MM.1S (cell line): Measurements from ENCODE around the gene OR4K17.

ENCODE experiments used
- DNase-seq: peaks from one replicate; pipeline ENCODE4 v3.0.0-alpha.2; 2015
- H2AFZ ChIP-seq: fragments of 300-600 bp; sonication (generic); 2 replicates; pipeline ENCODE4 v1.6.0; 2016; ENCODE audit warnings: antibody characterized with exemption, low read length
- H3F3A ChIP-seq: fragments of 300-600 bp; sonication (generic); 2 replicates; pipeline ENCODE4 v1.6.1; 2016; ENCODE audit warnings: mild to moderate bottlenecking, antibody characterized with exemption, low read length, moderate library complexity, mixed read lengths; ENCODE audit not compliant: insufficient read depth
- H3K27ac ChIP-seq: fragments of 300-600 bp; sonication (generic); 2 replicates; pipeline ENCODE4 v1.5.1; 2016; ENCODE audit warnings: mild to moderate bottlenecking, low read length
- H3K27me3 ChIP-seq: fragments of 300-600 bp; sonication (generic); replicated peaks from 2 replicates; pipeline ENCODE4 v1.6.0; 2016; ENCODE audit warnings: low read length; ENCODE audit not compliant: insufficient read depth
- H3K36me3 ChIP-seq: fragments of 300-600 bp; sonication (generic); replicated peaks from 2 replicates; pipeline ENCODE4 v1.6.1; 2016; ENCODE audit warnings: mild to moderate bottlenecking, low read length, mixed read lengths; ENCODE audit not compliant: insufficient read depth
- H3K4me1 ChIP-seq: fragments of 300-600 bp; sonication (generic); 2 replicates; pipeline ENCODE4 v1.6.1; 2016; ENCODE audit warnings: low read length, mixed read lengths
- H3K4me2 ChIP-seq: fragments of 300-600 bp; sonication (generic); 2 replicates; pipeline ENCODE4 v1.6.0; 2016; ENCODE audit warnings: low read depth, low read length
- H3K4me3 ChIP-seq: fragments of 300-600 bp; sonication (generic); 2 replicates; pipeline ENCODE4 v1.5.1; 2016; ENCODE audit warnings: low read length, mixed read lengths
- H3K79me2 ChIP-seq: fragments of 300-600 bp; sonication (generic); 2 replicates; pipeline ENCODE4 v1.6.1; 2016; ENCODE audit warnings: mixed run types, low read length, mixed read lengths
- H3K9ac ChIP-seq: fragments of 300-600 bp; sonication (generic); 2 replicates; pipeline ENCODE4 v1.6.1; 2016; ENCODE audit warnings: low read length, mixed read lengths
- H3K9me2 ChIP-seq: fragments of 300-600 bp; sonication (generic); replicated peaks from 2 replicates; pipeline ENCODE4 v1.6.1; 2016; ENCODE audit warnings: mild to moderate bottlenecking, low read length, mixed read lengths; ENCODE audit not compliant: insufficient read depth
- H3K9me3 ChIP-seq: fragments of 300-600 bp; sonication (generic); replicated peaks from 2 replicates; pipeline ENCODE4 v1.6.1; 2016; ENCODE audit warnings: mild to moderate bottlenecking, low read length, mixed read lengths; ENCODE audit not compliant: insufficient read depth
- H4K20me1 ChIP-seq: fragments of 300-600 bp; sonication (generic); 2 replicates; pipeline ENCODE4 v1.6.1; 2016; ENCODE audit warnings: mild to moderate bottlenecking, low read length, moderate library complexity, mixed read lengths; ENCODE audit not compliant: insufficient read depth
- EZH2 ChIP-seq: fragments of 300-600 bp; sonication (generic); optimal IDR thresholded peaks from 2 replicates; pipeline ENCODE3; 2017; ENCODE audit warnings: low read depth, mild to moderate bottlenecking, antibody characterized with exemption, low read length, mixed read lengths
- EZH2phosphoT487 ChIP-seq: fragments of 300-600 bp; sonication (generic); IDR thresholded peaks from 2 replicates; pipeline ENCODE4 v1.6.1; 2018; ENCODE audit warnings: antibody characterized with exemption, low read length
- TF ChIP-seq, protein P1 (sequence below): fragments of 300-600 bp; sonication (generic); IDR thresholded peaks from 2 replicates; pipeline ENCODE4 v1.5.1; 2016; ENCODE audit warnings: antibody characterized with exemption, low read length, mixed read lengths

OR4K17 gene

GRCh38 chr14:20112321-20112720 is 1.8 kb downstream of the OR4K17 start:
- H2AFZ ChIP-seq: no peak overlapping the region
- H3K9me3 ChIP-seq: no peaks in the 10 kb centered on the region

DNA sequence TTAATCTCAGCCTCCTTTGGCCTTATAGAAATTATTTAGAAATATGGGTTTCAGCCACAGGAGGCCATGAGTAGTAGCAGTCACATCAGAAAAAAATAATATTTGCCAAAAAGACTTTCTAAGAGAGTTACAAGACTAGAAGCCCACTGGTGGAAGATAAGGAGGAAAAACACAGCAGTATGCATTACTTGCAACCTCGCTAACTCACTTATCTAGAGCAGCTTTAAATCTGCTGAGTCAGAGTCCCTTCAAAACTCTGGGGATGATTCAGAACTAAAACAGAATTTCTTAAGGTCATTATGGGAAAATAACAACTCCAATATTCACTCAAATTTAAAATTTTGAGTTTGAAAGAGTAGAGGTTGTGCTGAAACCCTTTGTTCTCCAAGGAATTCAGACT is 6.2 kb downstream of the OR4K17 start:
- H3F3A ChIP-seq: no peaks in the 10 kb centered on the region
- H3K4me2 ChIP-seq: no peak overlapping the region
- H3K36me3 ChIP-seq: no peaks in the 10 kb centered on the region
- H3K4me3 ChIP-seq: no peak overlapping the region
- no peak overlapping the region for H2AFZ ChIP-seq
- no peaks in the 10 kb centered on the region for H3K79me2 ChIP-seq
- H3K4me1 ChIP-seq: no peaks in the 10 kb centered on the region
- no peak overlapping the region for H3K27ac ChIP-seq
- DNase-seq: no peak
- no peaks in the 10 kb centered on the region for H4K20me1 ChIP-seq
- no peaks in the 10 kb centered on the region for H3K27me3 ChIP-seq
- TF ChIP-seq, protein P1, sequence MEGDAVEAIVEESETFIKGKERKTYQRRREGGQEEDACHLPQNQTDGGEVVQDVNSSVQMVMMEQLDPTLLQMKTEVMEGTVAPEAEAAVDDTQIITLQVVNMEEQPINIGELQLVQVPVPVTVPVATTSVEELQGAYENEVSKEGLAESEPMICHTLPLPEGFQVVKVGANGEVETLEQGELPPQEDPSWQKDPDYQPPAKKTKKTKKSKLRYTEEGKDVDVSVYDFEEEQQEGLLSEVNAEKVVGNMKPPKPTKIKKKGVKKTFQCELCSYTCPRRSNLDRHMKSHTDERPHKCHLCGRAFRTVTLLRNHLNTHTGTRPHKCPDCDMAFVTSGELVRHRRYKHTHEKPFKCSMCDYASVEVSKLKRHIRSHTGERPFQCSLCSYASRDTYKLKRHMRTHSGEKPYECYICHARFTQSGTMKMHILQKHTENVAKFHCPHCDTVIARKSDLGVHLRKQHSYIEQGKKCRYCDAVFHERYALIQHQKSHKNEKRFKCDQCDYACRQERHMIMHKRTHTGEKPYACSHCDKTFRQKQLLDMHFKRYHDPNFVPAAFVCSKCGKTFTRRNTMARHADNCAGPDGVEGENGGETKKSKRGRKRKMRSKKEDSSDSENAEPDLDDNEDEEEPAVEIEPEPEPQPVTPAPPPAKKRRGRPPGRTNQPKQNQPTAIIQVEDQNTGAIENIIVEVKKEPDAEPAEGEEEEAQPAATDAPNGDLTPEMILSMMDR: no peak
- TF ChIP-seq EZH2 (no peak), EZH2phosphoT487 (no peak)
- H3K9ac ChIP-seq: no peak overlapping the region
- no peaks in the 10 kb centered on the region for H3K9me3 ChIP-seq
- H3K9me2 ChIP-seq: no peaks in the 10 kb centered on the region

More at GRCh38 chr14:20112321-20112720, 1.8 kb downstream of the OR4K17 start:
- Histone ChIP-seq H3K9me2 (no peaks in the 10 kb centered on the region), H3K36me3 (no peaks in the 10 kb centered on the region), H3K27me3 (no peaks in the 10 kb centered on the region), H3K4me1 (no peaks in the 10 kb centered on the region), H3K27ac (no peak overlapping the region), H3F3A (no peaks in the 10 kb centered on the region), H3K9ac (no peak overlapping the region), H3K79me2 (no peaks in the 10 kb centered on the region), H3K4me3 (no peak overlapping the region), H3K4me2 (no peak overlapping the region), H4K20me1 (no peaks in the 10 kb centered on the region)
- TF ChIP-seq, protein P1: no peak
- no peak for TF ChIP-seq EZH2
- no peak for DNase-seq

- Histone ChIP-seq H3K79me2 (no peaks in the 10 kb centered on the region), H3K36me3 (no peaks in the 10 kb centered on the region), H3K4me3 (no peak overlapping the region), H4K20me1 (no peaks in the 10 kb centered on the region), H3K4me1 (no peaks in the 10 kb centered on the region), H3K9me2 (no peaks in the 10 kb centered on the region), H3K4me2 (no peak overlapping the region), H3K27me3 (no peaks in the 10 kb centered on the region), H3K9ac (no peak overlapping the region), H3K27ac (no peak overlapping the region), H2AFZ (no peak overlapping the region), H3K9me3 (no peaks in the 10 kb centered on the region), H3F3A (no peaks in the 10 kb centered on the region)
- no peak for DNase-seq
- TF ChIP-seq EZH2: no peak
- TF ChIP-seq, protein P1: no peak
- TF ChIP-seq EZH2phosphoT487: no peak
These were observed 8.3 kb downstream of the OR4K17 start for GRCh38 chr14:20118795-20119194.
